GM12878 (cell line): Measurements from ENCODE around the gene MID1. TPM values are rescaled to one million over a fixed set of nuclear protein-coding genes. Genes with fewer than 3 reads are reported as not detected.

ENCODE experiments used
- ATAC-seq: fragments of 200-7000 bp; cut with Tn5 transposase; 3 replicates; pipeline ENCODE4 v1.9.1; 2020; ENCODE audit warnings: mild to moderate bottlenecking, moderate library complexity
- BruUV-seq: library from RNA; stranded (reverse); fragments of 400-500 nt; replicated peaks from 2 replicates; lab custom pipeline; 2021; lab: Mats Ljungman, UMichigan
- CTCF ChIA-PET: fragments of 300-600 bp; sonication (Branson Sonifier 250); formaldehyde crosslinking; extraction: SDS; loops from one replicate; lab custom pipeline; 2021; ENCODE audit warnings: inconsistent platforms; lab: Yijun Ruan, JAX
- POLR2A ChIA-PET: fragments of 350-600 bp; formaldehyde crosslinking; extraction: SDS; loops from one replicate; lab custom pipeline; 2021; ENCODE audit warnings: inconsistent platforms; lab: Charles Lee
- RAD21 ChIA-PET: fragments of 300-600 bp; sonication (Branson Sonifier 250); formaldehyde crosslinking; loops from one replicate; lab custom pipeline; 2023; ENCODE audit warnings: antibody characterized with exemption; ENCODE audit not compliant: unreplicated experiment; lab: Charles Lee
- SMC1A ChIA-PET: fragments of 300-600 bp; sonication (Branson Sonifier 250); formaldehyde crosslinking; loops from one replicate; lab custom pipeline; 2023; ENCODE audit not compliant: unreplicated experiment, uncharacterized antibody; lab: Charles Lee
- DNase-seq: peaks from one replicate; pipeline ENCODE4 v3.0.0-alpha.2; 2011; ENCODE audit warnings: low read depth, low spot score
- FAIRE-seq: peaks from 3 replicates; lab custom pipeline; 2011; peaks lifted over from hg19 to GRCh38; lab: Jason Lieb, UNC
- H2AFZ ChIP-seq: 2 replicates; pipeline ENCODE4 v1.6.0; 2011; ENCODE audit warnings: low read depth, low read length, control low read depth; ENCODE audit not compliant: control insufficient read depth
- H3K27ac ChIP-seq: 2 replicates; pipeline ENCODE4 v1.5.1; 2011; ENCODE audit warnings: control low read depth; ENCODE audit not compliant: control insufficient read depth, insufficient read depth
- H3K27me3 ChIP-seq, 2 experiments: replicated peaks in 1 of 2; 2 replicates each; pipeline versions ENCODE4 v1.6.0 to v1.6.1; 2011; ENCODE audit warnings: low read length in 1 of 2; ENCODE audit not compliant: control insufficient read depth in 2 of 2, insufficient read depth in 2 of 2
- H3K36me3 ChIP-seq, 2 experiments: 2 replicates each; pipeline ENCODE4 v1.5.1; 2011; ENCODE audit warnings: low read length in 1 of 2; ENCODE audit not compliant: control insufficient read depth in 2 of 2, insufficient read depth in 2 of 2
- H3K4me1 ChIP-seq: 2 replicates; pipeline ENCODE4 v1.6.1; 2011; ENCODE audit warnings: mild to moderate bottlenecking, low read length, moderate library complexity, mixed read lengths; ENCODE audit not compliant: control insufficient read depth, insufficient read depth
- H3K4me2 ChIP-seq: 2 replicates; pipeline ENCODE4 v1.6.0; 2011; ENCODE audit warnings: control low read depth; ENCODE audit not compliant: control insufficient read depth, insufficient read depth
- H3K4me3 ChIP-seq: fragments of 200-600 bp; sonication (generic); 2 replicates; pipeline ENCODE4 v1.5.1; 2016
- H3K79me2 ChIP-seq: 2 replicates; pipeline ENCODE4 v1.6.0; 2011; ENCODE audit warnings: low read length; ENCODE audit not compliant: control insufficient read depth, insufficient read depth
- H3K9ac ChIP-seq: 2 replicates; pipeline ENCODE4 v1.8.0; 2011; ENCODE audit warnings: low read length, control low read depth, mixed read lengths; ENCODE audit not compliant: control insufficient read depth, insufficient read depth
- H3K9me3 ChIP-seq: replicated peaks from 3 replicates; pipeline ENCODE4 v1.5.1; 2011; ENCODE audit warnings: mild to moderate bottlenecking, low read length; ENCODE audit not compliant: control insufficient read depth, insufficient read depth
- H4K20me1 ChIP-seq: 2 replicates; pipeline ENCODE4 v1.6.0; 2011; ENCODE audit not compliant: control insufficient read depth, insufficient read depth
- CBX3 ChIP-seq: fragments of 200-600 bp; sonication (generic); IDR thresholded peaks from 2 replicates; pipeline ENCODE4 v1.6.1; 2016; ENCODE audit warnings: low read depth, borderline replicate concordance
- CHD2 ChIP-seq: IDR thresholded peaks from 2 replicates; pipeline ENCODE4 v1.6.1; 2011; ENCODE audit warnings: low read depth, low read length, improper control_type of control experiment, borderline replicate concordance
- MEF2B ChIP-seq: fragments of 450-650 bp; IDR thresholded peaks from 2 replicates; pipeline ENCODE4 v1.6.1; 2018; ENCODE audit warnings: mild to moderate bottlenecking, moderate library complexity; ENCODE audit not compliant: partially characterized antibody, poor library complexity, severe bottlenecking
- NR2F1 ChIP-seq: fragments of 450-650 bp; conservative IDR thresholded peaks from 2 replicates; pipeline ENCODE4 v1.6.1; 2017; ENCODE audit warnings: mild to moderate bottlenecking
- RCOR1 ChIP-seq: conservative IDR thresholded peaks from 2 replicates; pipeline ENCODE4 v1.6.1; 2012; ENCODE audit warnings: low read depth, low read length, improper control_type of control experiment
- SIX5 ChIP-seq: IDR thresholded peaks from 2 replicates; pipeline ENCODE4 v1.6.1; 2011; ENCODE audit warnings: mild to moderate bottlenecking, low read depth, low read length, moderate library complexity; ENCODE audit not compliant: severe bottlenecking
- STAT3 ChIP-seq: IDR thresholded peaks from 2 replicates; pipeline ENCODE4 v1.6.1; 2011; ENCODE audit warnings: low read depth, low read length, improper control_type of control experiment
- TCF12 ChIP-seq: IDR thresholded peaks from 2 replicates; pipeline ENCODE4 v1.6.1; 2011; ENCODE audit warnings: low read depth, mild to moderate bottlenecking, low read length
- ZBED1 ChIP-seq: IDR thresholded peaks from 2 replicates; pipeline ENCODE4 v1.6.1; 2016; ENCODE audit warnings: borderline replicate concordance
- ZSCAN29 ChIP-seq: fragments of 450-650 bp; IDR thresholded peaks from 2 replicates; pipeline ENCODE4 v1.6.1; 2017; ENCODE audit warnings: mild to moderate bottlenecking, moderate library complexity
- WGBS: methylation state at CpG from one replicate; pipeline ENCODE4 v1.1.6; 2016; ENCODE audit warnings: low lambda C conversion rate; ENCODE audit not compliant: insufficient replicate concordance, insufficient coverage; ENCODE audit errors: missing lambda C conversion rate; 5-methylcytosine and 5-hydroxymethylcytosine counted together
- in situ Hi-C: fragments of 300-500 bp; cut with MboI; formaldehyde crosslinking; loops from 9 replicates; pipeline ENCODE4 v1.14.3; 2018; ENCODE audit warnings: mixed read lengths
- intact Hi-C: fragments of 100-400 bp; cut with micrococcal nuclease; formaldehyde crosslinking; loops from one replicate; pipeline ENCODE4 v1.14.2; 2022; ENCODE audit not compliant: unreplicated experiment
- polyA plus RNA-seq, 11 experiments: library from polyadenylated mRNA; depleted of rRNA in 4 of 11; unstranded in 6 of 11; stranded (reverse) in 5 of 11; fragments of >200 nt; fragmentation: Nextera tagmentation in 4 of 11; fragmentation: Illumina TruSeq in 1 of 11; extraction: Ambion mirVana in 4 of 11; extraction: Trizol in 1 of 11; gene quantifications; 1 replicate in 1 of 11; 2 replicates in 10 of 11; pipeline versions ENCODE4 v1.2.1 to v1.2.3, GENCODE V29; 2011 to 2016; ENCODE audit warnings: inconsistent platforms in 2 of 11, missing spikeins in 2 of 11, low read depth in 1 of 11
- total RNA-seq, 4 experiments: library from RNA; depleted of rRNA in 3 of 4; stranded (reverse); fragments of >200 nt in 3 of 4; fragmentation: Illumina TruSeq in 1 of 4; extraction: Trizol in 1 of 4; gene quantifications; 2 replicates each; pipeline versions ENCODE4 v1.2.1 to v1.2.3, GENCODE V29; 2013 to 2021
- TF ChIP-seq, protein P1 (sequence below): IDR thresholded peaks from 2 replicates; pipeline ENCODE4 v1.6.1; 2011; ENCODE audit warnings: borderline replicate concordance, low read depth, mild to moderate bottlenecking, moderate library complexity, low read length; ENCODE audit not compliant: insufficient read depth, poor library complexity, severe bottlenecking
- TF ChIP-seq, protein P2 (sequence below): fragments of 450-650 bp; IDR thresholded peaks from 2 replicates; pipeline ENCODE4 v1.6.1; 2016; ENCODE audit warnings: mild to moderate bottlenecking

Gene MID1
- total and polyA plus RNA-seq, 10 of the 15 experiments (the other 5 are each of a cell fraction or from before 2014, with no cell fraction given) = 0.04 to 0.51 (median 0.14) TPM; not detected in 1

DNA sequence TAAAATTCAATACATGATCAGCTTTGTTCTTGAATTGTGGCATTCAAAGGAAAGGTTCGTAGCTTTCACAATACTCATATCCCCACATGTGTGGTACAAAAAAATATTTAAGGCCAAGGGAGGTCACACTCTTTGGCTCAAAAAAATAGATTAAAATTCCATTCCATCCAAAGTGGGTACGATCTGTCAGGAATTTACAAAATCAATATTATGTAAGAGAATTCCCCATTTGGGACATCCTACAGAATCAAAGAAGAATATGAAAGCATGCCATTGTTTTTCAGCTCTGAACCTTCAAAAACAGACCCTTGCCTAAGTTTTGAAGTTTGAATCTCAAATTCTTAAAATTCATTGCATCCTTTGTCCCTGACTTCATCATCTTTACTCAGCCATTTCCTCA lies 85.8 kb downstream of the MID1 start:
- H3K27ac ChIP-seq = no peak overlapping the region
- no peaks in the 10 kb centered on the region for H4K20me1 ChIP-seq
- no peaks in the 10 kb centered on the region for H3K79me2 ChIP-seq
- ChIA-PET CTCF (interaction anchor here (1.0 kb wide), 1 partner anchor 83 kb away, joined by 3 read pairs; no protein-coding TSS in a partner anchor), POLR2A (no interaction called here), SMC1A (interaction anchor here (0.8 kb wide), 1 partner anchor 593 kb away, joined by 3 read pairs; no protein-coding TSS in a partner anchor), RAD21 (no interaction called here)
- FAIRE-seq = no peak
- no TSS peak for BruUV-seq
- WGBS = 15% methylated on average over 2 of the region's 2 CpGs
- no peaks in the 10 kb centered on the region for H3K36me3 ChIP-seq
- intact Hi-C loops (no loop called here), in situ Hi-C loops (no loop called here)
- H3K9me3 ChIP-seq = no peaks in the 10 kb centered on the region
- no peaks in the 10 kb centered on the region for H3K27me3 ChIP-seq
- DNase-seq = no peak
- ATAC-seq = no peak
- no peak for TF ChIP-seq ZBED1
- no peak for TF ChIP-seq TCF12
- TF ChIP-seq SIX5 = no peak
- H3K4me2 ChIP-seq = no peak overlapping the region
- no peak overlapping the region for H3K9ac ChIP-seq
- H3K4me3 ChIP-seq = no peak overlapping the region
- no peaks in the 10 kb centered on the region for H3K4me1 ChIP-seq
- no peak overlapping the region for H2AFZ ChIP-seq

DNA sequence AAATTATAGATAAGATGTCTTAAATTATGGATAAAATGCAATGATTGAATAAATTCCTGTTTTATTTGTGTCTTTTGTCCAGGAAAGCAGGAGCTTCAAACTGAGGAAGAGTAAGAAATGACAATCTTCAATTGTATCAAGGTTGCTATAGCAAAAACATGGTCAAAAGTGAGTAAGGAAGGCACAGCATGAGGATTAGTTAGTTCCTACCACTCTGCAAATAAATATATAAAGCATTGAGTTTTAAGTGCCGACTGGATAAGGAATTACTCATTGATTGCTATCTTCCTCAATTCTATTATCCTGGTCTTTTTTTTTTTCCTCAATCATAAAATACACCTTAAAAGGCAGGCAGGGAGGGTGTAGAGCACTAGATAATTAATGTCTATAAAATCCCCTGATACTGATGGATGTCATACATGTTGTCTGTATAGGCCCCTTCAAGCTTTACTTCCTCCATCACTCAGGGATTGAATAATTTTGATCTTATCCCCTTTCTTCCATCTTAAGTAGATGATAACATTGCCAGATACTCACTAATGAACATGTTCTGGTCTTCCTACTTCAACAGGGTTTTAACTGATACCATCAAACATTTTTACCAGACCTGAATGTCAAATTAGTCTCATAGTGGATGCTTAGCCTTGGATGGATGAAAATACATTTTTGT lies 86.6 kb downstream of the MID1 start:
- RAD21 ChIA-PET = no interaction called here
- Histone ChIP-seq H3K4me1 (no peaks in the 10 kb centered on the region), H2AFZ (no peak overlapping the region), H3K27ac (no peak overlapping the region), H3K4me2 (no peak overlapping the region), H3K9me3 (no peaks in the 10 kb centered on the region), H3K9ac (no peak overlapping the region), H4K20me1 (no peaks in the 10 kb centered on the region), H3K36me3 (no peaks in the 10 kb centered on the region), H3K27me3 (no peaks in the 10 kb centered on the region), H3K4me3 (no peak overlapping the region), H3K79me2 (no peaks in the 10 kb centered on the region)
- CTCF ChIA-PET = interaction anchor here (1.0 kb wide), 1 partner anchor 84 kb away, joined by 3 read pairs; no protein-coding TSS in a partner anchor
- intact Hi-C loops = no loop called here
- SMC1A ChIA-PET = no interaction called here
- ATAC-seq = no peak
- BruUV-seq = no TSS peak
- DNase-seq = no peak
- in situ Hi-C loops = no loop called here
- POLR2A ChIA-PET = no interaction called here
- no peak for FAIRE-seq
- WGBS = 25% methylated on average over 1 of the region's 1 CpG
- TF ChIP-seq ZBED1 = no peak
- no peak for TF ChIP-seq CHD2
- TF ChIP-seq, protein P1, sequence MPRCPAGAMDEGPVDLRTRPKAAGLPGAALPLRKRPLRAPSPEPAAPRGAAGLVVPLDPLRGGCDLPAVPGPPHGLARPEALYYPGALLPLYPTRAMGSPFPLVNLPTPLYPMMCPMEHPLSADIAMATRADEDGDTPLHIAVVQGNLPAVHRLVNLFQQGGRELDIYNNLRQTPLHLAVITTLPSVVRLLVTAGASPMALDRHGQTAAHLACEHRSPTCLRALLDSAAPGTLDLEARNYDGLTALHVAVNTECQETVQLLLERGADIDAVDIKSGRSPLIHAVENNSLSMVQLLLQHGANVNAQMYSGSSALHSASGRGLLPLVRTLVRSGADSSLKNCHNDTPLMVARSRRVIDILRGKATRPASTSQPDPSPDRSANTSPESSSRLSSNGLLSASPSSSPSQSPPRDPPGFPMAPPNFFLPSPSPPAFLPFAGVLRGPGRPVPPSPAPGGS = no peak
- TF ChIP-seq MEF2B = no peak
- TF ChIP-seq RCOR1 = no peak
- TF ChIP-seq, protein P2, sequence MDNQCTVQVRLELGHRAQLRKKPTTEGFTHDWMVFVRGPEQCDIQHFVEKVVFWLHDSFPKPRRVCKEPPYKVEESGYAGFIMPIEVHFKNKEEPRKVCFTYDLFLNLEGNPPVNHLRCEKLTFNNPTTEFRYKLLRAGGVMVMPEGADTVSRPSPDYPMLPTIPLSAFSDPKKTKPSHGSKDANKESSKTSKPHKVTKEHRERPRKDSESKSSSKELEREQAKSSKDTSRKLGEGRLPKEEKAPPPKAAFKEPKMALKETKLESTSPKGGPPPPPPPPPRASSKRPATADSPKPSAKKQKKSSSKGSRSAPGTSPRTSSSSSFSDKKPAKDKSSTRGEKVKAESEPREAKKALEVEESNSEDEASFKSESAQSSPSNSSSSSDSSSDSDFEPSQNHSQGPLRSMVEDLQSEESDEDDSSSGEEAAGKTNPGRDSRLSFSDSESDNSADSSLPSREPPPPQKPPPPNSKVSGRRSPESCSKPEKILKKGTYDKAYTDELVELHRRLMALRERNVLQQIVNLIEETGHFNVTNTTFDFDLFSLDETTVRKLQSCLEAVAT = no peak
- TF ChIP-seq STAT3 = no peak
- TF ChIP-seq ZSCAN29 = no peak
- no peak for TF ChIP-seq NR2F1
- TF ChIP-seq CBX3 = no peak
